H1 (cell line): Measurements from ENCODE around the gene NUP210L. TPM values are rescaled to one million over a fixed set of nuclear protein-coding genes. Genes with fewer than 3 reads are reported as not detected.

Experiments
- CTCF ChIA-PET: fragments of 300-600 bp; sonication (Branson Sonifier 250); formaldehyde crosslinking; loops from one replicate; lab custom pipeline; 2021; ENCODE audit not compliant: partially characterized antibody; lab: Charles Lee
- POLR2A ChIA-PET: fragments of 300-600 bp; sonication (Branson Sonifier 250); formaldehyde crosslinking; loops from one replicate; lab custom pipeline; 2021; ENCODE audit warnings: inconsistent platforms; ENCODE audit not compliant: partially characterized antibody; lab: Charles Lee
- DNase-seq, 2 experiments: peaks; one replicate each; pipeline versions ENCODE4 v3.0.0 to v3.0.0-alpha.2; 2010 to 2022; ENCODE audit warnings: low spot score in 2 of 2, low read depth in 1 of 2, mixed read lengths in 1 of 2
- FAIRE-seq: peaks from 2 replicates; lab custom pipeline; 2011; peaks lifted over from hg19 to GRCh38; lab: Jason Lieb, UNC
- H2AFZ ChIP-seq: 2 replicates; pipeline ENCODE4 v1.8.1; 2012; ENCODE audit warnings: low read length, inconsistent platforms
- H2AK5ac ChIP-seq: 2 replicates; pipeline ENCODE4 v1.6.1; 2013; ENCODE audit warnings: low read depth, low read length
- H2BK120ac ChIP-seq: replicated peaks from 2 replicates; pipeline ENCODE3; 2013; ENCODE audit warnings: low read depth, low read length, inconsistent platforms
- H2BK12ac ChIP-seq: 2 replicates; pipeline ENCODE4 v1.6.1; 2013; ENCODE audit warnings: low read depth, low read length
- H2BK15ac ChIP-seq: 2 replicates; pipeline ENCODE4 v1.6.1; 2013; ENCODE audit warnings: low read length
- H2BK20ac ChIP-seq: 2 replicates; pipeline ENCODE4 v1.6.1; 2013; ENCODE audit warnings: low read length
- H2BK5ac ChIP-seq: 2 replicates; pipeline ENCODE4 v1.6.1; 2013; ENCODE audit warnings: low read depth, low read length
- H3K14ac ChIP-seq: 2 replicates; pipeline ENCODE4 v1.6.1; 2013; ENCODE audit warnings: inconsistent platforms; ENCODE audit not compliant: insufficient read length
- H3K18ac ChIP-seq: 2 replicates; pipeline ENCODE4 v1.6.1; 2013; ENCODE audit warnings: low read length; ENCODE audit errors: extremely low read depth
- H3K23ac ChIP-seq: 2 replicates; pipeline ENCODE4 v1.6.1; 2013; ENCODE audit warnings: inconsistent platforms; ENCODE audit not compliant: insufficient read length
- H3K23me2 ChIP-seq: 2 replicates; pipeline ENCODE4 v1.6.1; 2013; ENCODE audit warnings: low read depth, low read length
- H3K27ac ChIP-seq: 2 replicates; pipeline ENCODE4 v1.6.1; 2011; ENCODE audit warnings: low read depth, low read length, inconsistent platforms
- H3K27me3 ChIP-seq, 4 experiments: replicated peaks in 1 of 4; 1 replicate in 1 of 4; 2 replicates in 3 of 4; pipeline versions ENCODE4 v1.6.1 to v1.8.1; 2011 to 2013; ENCODE audit warnings: low read length in 3 of 4, mild to moderate bottlenecking in 3 of 4, inconsistent platforms in 2 of 4, mixed read lengths in 2 of 4, moderate library complexity in 1 of 4; ENCODE audit not compliant: control insufficient read depth in 3 of 4, insufficient read depth in 3 of 4; ENCODE audit errors: extremely low read depth in 1 of 4
- H3K36me3 ChIP-seq, 4 experiments: 2 replicates each; pipeline versions ENCODE4 v1.6.1 to v1.8.1; 2011 to 2013; ENCODE audit warnings: mild to moderate bottlenecking in 4 of 4, low read length in 3 of 4, moderate library complexity in 2 of 4, control low read depth in 1 of 4, inconsistent platforms in 1 of 4; ENCODE audit not compliant: insufficient read depth in 4 of 4, control insufficient read depth in 2 of 4
- H3K4ac ChIP-seq: replicated peaks from 2 replicates; pipeline ENCODE3; 2013; ENCODE audit warnings: low read length, low read depth, mixed read lengths, inconsistent platforms; ENCODE audit not compliant: insufficient read length
- H3K4me1 ChIP-seq, 4 experiments: replicated peaks in 1 of 4; 1 replicate in 1 of 4; 2 replicates in 3 of 4; pipeline versions ENCODE4 v1.6.1 to v1.8.1; 2011 to 2013; ENCODE audit warnings: low read length in 3 of 4, inconsistent platforms in 2 of 4, mixed read lengths in 1 of 4; ENCODE audit not compliant: insufficient read depth in 4 of 4, control insufficient read depth in 3 of 4
- H3K4me2 ChIP-seq, 2 experiments: 2 replicates each; pipeline versions ENCODE4 v1.6.1 to v1.8.1; 2011 to 2013; ENCODE audit warnings: low read depth in 2 of 2, low read length in 2 of 2, control low read depth in 1 of 2, inconsistent platforms in 1 of 2, mild to moderate bottlenecking in 1 of 2; ENCODE audit not compliant: insufficient read depth in 1 of 2
- H3K4me3 ChIP-seq, 4 experiments: fragments of 200-600, 300-600 bp in 1 of 4; sonication (generic), shearing (Covaris generic), sonication (Bioruptor Twin) in 1 of 4; 2 replicates each; pipeline versions ENCODE4 v1.5.1 to v1.8.1; 2011 to 2016; ENCODE audit warnings: low read length in 4 of 4, low read depth in 3 of 4, control low read depth in 2 of 4, inconsistent platforms in 2 of 4, mild to moderate bottlenecking in 2 of 4, mixed read lengths in 1 of 4, moderate library complexity in 1 of 4; ENCODE audit not compliant: insufficient read depth in 2 of 4; ENCODE audit errors: extremely low read depth in 1 of 4
- H3K56ac ChIP-seq: replicated peaks from 2 replicates; pipeline ENCODE3; 2013; ENCODE audit warnings: low read depth, mild to moderate bottlenecking, mixed read lengths, low read length, inconsistent platforms; ENCODE audit not compliant: insufficient read length
- H3K79me1 ChIP-seq: 2 replicates; pipeline ENCODE4 v1.6.1; 2013; ENCODE audit warnings: low read depth, low read length, control low read depth
- H3K79me2 ChIP-seq, 2 experiments: 2 replicates each; pipeline versions ENCODE4 v1.6.1 to v1.8.1; 2012 to 2013; ENCODE audit warnings: low read length in 2 of 2, mild to moderate bottlenecking in 2 of 2, inconsistent platforms in 1 of 2; ENCODE audit not compliant: insufficient read depth in 2 of 2, control insufficient read depth in 1 of 2
- H3K9ac ChIP-seq, 4 experiments: replicated peaks in 1 of 4; 1 replicate in 1 of 4; 2 replicates in 3 of 4; pipeline versions ENCODE4 v1.6.1 to v1.8.1; 2011 to 2013; ENCODE audit warnings: low read depth in 3 of 4, low read length in 3 of 4, control low read depth in 2 of 4, mild to moderate bottlenecking in 2 of 4, moderate library complexity in 2 of 4, inconsistent platforms in 1 of 4; ENCODE audit errors: extremely low read depth in 1 of 4
- H3K9me3 ChIP-seq, 2 experiments: 2 replicates each; pipeline versions ENCODE4 v1.6.1 to v1.8.1; 2012 to 2013; ENCODE audit warnings: mild to moderate bottlenecking in 2 of 2, moderate library complexity in 2 of 2, control low read depth in 1 of 2, inconsistent platforms in 1 of 2, low read depth in 1 of 2, low read length in 1 of 2, mixed read lengths in 1 of 2; ENCODE audit not compliant: insufficient read depth in 2 of 2
- H4K20me1 ChIP-seq, 2 experiments: replicated peaks in 1 of 2; 2 replicates each; pipeline versions ENCODE3 to v1.8.1; 2011 to 2013; ENCODE audit warnings: inconsistent platforms in 2 of 2, low read length in 2 of 2, mild to moderate bottlenecking in 1 of 2; ENCODE audit not compliant: insufficient read depth in 2 of 2, control insufficient read depth in 1 of 2
- H4K5ac ChIP-seq: 2 replicates; pipeline ENCODE4 v1.6.1; 2013; ENCODE audit warnings: low read length, low read depth, mixed read lengths, inconsistent platforms; ENCODE audit not compliant: insufficient read length
- H4K8ac ChIP-seq: 2 replicates; pipeline ENCODE4 v1.8.0; 2013; ENCODE audit warnings: mild to moderate bottlenecking, moderate library complexity, low read length, inconsistent platforms; ENCODE audit not compliant: insufficient read depth; ENCODE audit errors: extremely low read depth
- H4K91ac ChIP-seq: replicated peaks from 2 replicates; pipeline ENCODE3; 2013; ENCODE audit warnings: low read length, mixed read lengths, inconsistent platforms; ENCODE audit not compliant: insufficient read length
- BACH1 ChIP-seq: IDR thresholded peaks from 2 replicates; pipeline ENCODE4 v1.6.1; 2012; ENCODE audit warnings: low read length, improper control_type of control experiment
- HDAC6 ChIP-seq: IDR thresholded peaks from one replicate; pipeline ENCODE4 v1.7.1; 2012; ENCODE audit warnings: low read depth, mild to moderate bottlenecking, inconsistent platforms, low read length, moderate library complexity
- RBBP5 ChIP-seq: IDR thresholded peaks from 2 replicates; pipeline ENCODE4 v1.7.1; 2012; ENCODE audit warnings: low read depth, mild to moderate bottlenecking, inconsistent platforms, low read length, moderate library complexity, borderline replicate concordance
- WGBS, 2 experiments: shearing (Covaris generic) in 1 of 2; methylation state at CpG; one replicate each; pipeline versions ENCODE4 v1.1.6 to v1.1.7; 2013 to 2015; ENCODE audit warnings: low lambda C conversion rate in 2 of 2, mixed read lengths in 2 of 2, inconsistent platforms in 1 of 2, low coverage in 1 of 2, missing lambda C conversion rate in 1 of 2; ENCODE audit not compliant: insufficient replicate concordance in 2 of 2, insufficient coverage in 1 of 2, insufficient read length in 1 of 2; ENCODE audit errors: extremely low coverage in 1 of 2, missing lambda C conversion rate in 1 of 2; 5-methylcytosine and 5-hydroxymethylcytosine counted together
- polyA plus RNA-seq, 7 experiments: library from polyadenylated mRNA; depleted of rRNA in 3 of 7; stranded (reverse) in 5 of 7; unstranded in 2 of 7; fragments of >200 nt in 5 of 7; fragments of 200-250 nt in 2 of 7; gene quantifications; 1 replicate in 5 of 7; 2 replicates in 1 of 7; 4 replicates in 1 of 7; pipeline versions ENCODE4 v1.2.1 to v1.2.3, GENCODE V29; 2011 to 2013; ENCODE audit warnings: missing spikeins in 2 of 7, mixed read lengths in 2 of 7
- total RNA-seq: library from RNA; stranded (reverse); fragmentation: NEBNext Ultra II Directional; extraction: Animal tissue kit (Norgen Biotek cat#: 25700); gene quantifications from 2 replicates; pipeline ENCODE4 v1.2.1, GENCODE V29; 2021

NUP210L gene
- total and polyA plus RNA-seq, 2 of the 8 experiments (the other 6 are each of a cell fraction or from before 2014, with no cell fraction given): not detected

GRCh38 chr1:154137888-154138287, 17.0 kb downstream of the NUP210L start:
- no peak overlapping the region for H3K27ac ChIP-seq
- H3K4me1 ChIP-seq: no peaks in the 10 kb centered on the region
- no peak overlapping the region for H2AFZ ChIP-seq
- ChIA-PET CTCF (interaction anchor here (0.9 to 2.2 kb wide), 2 partner anchors 8 to 10 kb away, joined by 3 to 7 read pairs; no protein-coding TSS in a partner anchor), POLR2A (interaction anchor here (1.5 kb wide), 1 partner anchor 148 kb away, joined by 5 read pairs; the partner anchor contains the start of gene RPS27)
- H3K9me3 ChIP-seq: no peaks in the 10 kb centered on the region
- H3K27me3 ChIP-seq: no peaks in the 10 kb centered on the region
- H2BK12ac ChIP-seq: no peak overlapping the region
- no peak overlapping the region for H3K56ac ChIP-seq
- WGBS, 2 experiments: 94% methylated on average over 3 of the region's 3 CpGs; no CpG with 5 or more reads in 1 of the 2 experiments
- H3K4me2 ChIP-seq: no peak overlapping the region
- no peak overlapping the region for H2BK5ac ChIP-seq
- DNase-seq: no peak
- H3K9ac ChIP-seq: no peak overlapping the region
- H4K20me1 ChIP-seq: no peaks in the 10 kb centered on the region
- H4K91ac ChIP-seq: no peak overlapping the region
- H2AK5ac ChIP-seq: no peak overlapping the region
- no peak overlapping the region for H3K14ac ChIP-seq
- no peak overlapping the region for H3K18ac ChIP-seq
- H3K23ac ChIP-seq: no peak overlapping the region
- H3K36me3 ChIP-seq: no peaks in the 10 kb centered on the region
- no peak overlapping the region for H3K4ac ChIP-seq
- FAIRE-seq: no peak
- H3K79me2 ChIP-seq: no peaks in the 10 kb centered on the region
- no peaks in the 10 kb centered on the region for H3K23me2 ChIP-seq
- no peak overlapping the region for H2BK120ac ChIP-seq
- H2BK15ac ChIP-seq: no peak overlapping the region
- no peak for TF ChIP-seq HDAC6
- no peak for TF ChIP-seq RBBP5
- no peak for TF ChIP-seq BACH1
- TF ChIP-seq, all 59 proteins: peak for 0
- Histone ChIP-seq H3K4me3 (no peak overlapping the region), H4K8ac (no peak overlapping the region), H4K5ac (no peak overlapping the region), H2BK20ac (no peak overlapping the region), H3K79me1 (no peaks in the 10 kb centered on the region)
